ENCODE data around the gene CTNND2. TPM values are rescaled to one million over a fixed set of nuclear protein-coding genes. Genes with fewer than 3 reads are reported as not detected.

CTNND2 gene
- total RNA-seq, 1 donor from 2014 or later = 2.5 TPM

GRCh38 chr5:11483630-11484029 is 420.6 kb downstream of the CTNND2 start:
- no peak for TF ChIP-seq CTCF (IDR thresholded peaks at IDR 0.05)
- Mint-ChIP-seq H3K9me3 (ENCODE audit: unreplicated experiment) (peaks cover 7% of the 10 kb centered on the region), H3K27me3 (ENCODE audit: unreplicated experiment) (peaks cover 1% of the 10 kb centered on the region), H3K36me3 (ENCODE audit: unreplicated experiment) (no peaks in the 10 kb centered on the region), H3K27ac (ENCODE audit: unreplicated experiment) (no peak overlapping the region), H3K4me3 (ENCODE audit: unreplicated experiment) (no peak overlapping the region), H3K4me1 (ENCODE audit: unreplicated experiment) (no peaks in the 10 kb centered on the region)
- DNase-seq (ENCODE audit: extremely low spot score, unreplicated experiment) = no peak

- Mint-ChIP-seq H3K27ac (ENCODE audit: unreplicated experiment) (no peak overlapping the region), H3K36me3 (ENCODE audit: unreplicated experiment) (no peaks in the 10 kb centered on the region), H3K9me3 (ENCODE audit: unreplicated experiment) (peaks cover 7% of the 10 kb centered on the region), H3K4me1 (ENCODE audit: unreplicated experiment) (no peaks in the 10 kb centered on the region), H3K27me3 (ENCODE audit: unreplicated experiment) (no peaks in the 10 kb centered on the region), H3K4me3 (ENCODE audit: unreplicated experiment) (no peak overlapping the region)
- DNase-seq (ENCODE audit: extremely low spot score, unreplicated experiment) = no peak
- TF ChIP-seq CTCF (IDR thresholded peaks at IDR 0.05) = no peak
Measured at GRCh38 chr5:11482011-11482410, 422.2 kb downstream of the CTNND2 start.

- no peak for DNase-seq (ENCODE audit: extremely low spot score, unreplicated experiment)
- no peaks in the 10 kb centered on the region for H3K27me3 Mint-ChIP-seq (ENCODE audit: unreplicated experiment)
- no peaks in the 10 kb centered on the region for H3K4me1 Mint-ChIP-seq (ENCODE audit: unreplicated experiment)
- no peak overlapping the region for H3K4me3 Mint-ChIP-seq (ENCODE audit: unreplicated experiment)
- no peak for TF ChIP-seq CTCF (IDR thresholded peaks at IDR 0.05)
- peaks cover 5% of the 10 kb centered on the region for H3K9me3 Mint-ChIP-seq (ENCODE audit: unreplicated experiment)
- H3K27ac Mint-ChIP-seq (ENCODE audit: unreplicated experiment) = no peak overlapping the region
- no peaks in the 10 kb centered on the region for H3K36me3 Mint-ChIP-seq (ENCODE audit: unreplicated experiment)
Measured at GRCh38 chr5:11477786-11478185, 426.5 kb downstream of the CTNND2 start.

- Mint-ChIP-seq H3K9me3 (ENCODE audit: unreplicated experiment) (no peaks in the 10 kb centered on the region), H3K36me3 (ENCODE audit: unreplicated experiment) (no peaks in the 10 kb centered on the region), H3K4me1 (ENCODE audit: unreplicated experiment) (no peaks in the 10 kb centered on the region), H3K27me3 (ENCODE audit: unreplicated experiment) (no peaks in the 10 kb centered on the region), H3K27ac (ENCODE audit: unreplicated experiment) (no peak overlapping the region), H3K4me3 (ENCODE audit: unreplicated experiment) (no peak overlapping the region)
- no peak for DNase-seq (ENCODE audit: extremely low spot score, unreplicated experiment)
- TF ChIP-seq CTCF (IDR thresholded peaks at IDR 0.05) = no peak
Measured at GRCh38 chr5:11476866-11477265, 427.4 kb downstream of the CTNND2 start.

- DNase-seq (ENCODE audit: extremely low spot score, unreplicated experiment) = no peak
- Mint-ChIP-seq H3K27ac (ENCODE audit: unreplicated experiment) (no peak overlapping the region), H3K27me3 (ENCODE audit: unreplicated experiment) (no peaks in the 10 kb centered on the region), H3K9me3 (ENCODE audit: unreplicated experiment) (no peaks in the 10 kb centered on the region), H3K4me1 (ENCODE audit: unreplicated experiment) (no peaks in the 10 kb centered on the region), H3K4me3 (ENCODE audit: unreplicated experiment) (no peak overlapping the region), H3K36me3 (ENCODE audit: unreplicated experiment) (no peaks in the 10 kb centered on the region)
- TF ChIP-seq CTCF (IDR thresholded peaks at IDR 0.05) = no peak
Measured at GRCh38 chr5:11468334-11469039, 435.8 kb downstream of the CTNND2 start.
